ENCODE data around the gene UCHL5.

- no peak for TF ChIP-seq POLR2A (IDR thresholded peaks at IDR 0.05)
- TF ChIP-seq, protein P1, sequence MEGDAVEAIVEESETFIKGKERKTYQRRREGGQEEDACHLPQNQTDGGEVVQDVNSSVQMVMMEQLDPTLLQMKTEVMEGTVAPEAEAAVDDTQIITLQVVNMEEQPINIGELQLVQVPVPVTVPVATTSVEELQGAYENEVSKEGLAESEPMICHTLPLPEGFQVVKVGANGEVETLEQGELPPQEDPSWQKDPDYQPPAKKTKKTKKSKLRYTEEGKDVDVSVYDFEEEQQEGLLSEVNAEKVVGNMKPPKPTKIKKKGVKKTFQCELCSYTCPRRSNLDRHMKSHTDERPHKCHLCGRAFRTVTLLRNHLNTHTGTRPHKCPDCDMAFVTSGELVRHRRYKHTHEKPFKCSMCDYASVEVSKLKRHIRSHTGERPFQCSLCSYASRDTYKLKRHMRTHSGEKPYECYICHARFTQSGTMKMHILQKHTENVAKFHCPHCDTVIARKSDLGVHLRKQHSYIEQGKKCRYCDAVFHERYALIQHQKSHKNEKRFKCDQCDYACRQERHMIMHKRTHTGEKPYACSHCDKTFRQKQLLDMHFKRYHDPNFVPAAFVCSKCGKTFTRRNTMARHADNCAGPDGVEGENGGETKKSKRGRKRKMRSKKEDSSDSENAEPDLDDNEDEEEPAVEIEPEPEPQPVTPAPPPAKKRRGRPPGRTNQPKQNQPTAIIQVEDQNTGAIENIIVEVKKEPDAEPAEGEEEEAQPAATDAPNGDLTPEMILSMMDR (IDR thresholded peaks at IDR 0.05), result no peak
- TF ChIP-seq POLR2AphosphoS5 (IDR thresholded peaks at IDR 0.05), result no peak
These were observed 75.1 kb downstream of the UCHL5 start for GRCh38 chr1:192984080-192984479.

All from suprapubic skin (tissue), 4 donors.